ENCODE results near the gene TMEM139. TPM values are rescaled to one million over a fixed set of nuclear protein-coding genes. Genes with fewer than 3 reads are reported as not detected.
"Not testable (repeated sequence)": the region's sequence is repeated elsewhere in the genome, so short reads cannot be mapped to it uniquely, and the experiment has no call there.

TMEM139 gene
- total RNA-seq, 1 donor from 2014 or later, result 0.42 TPM

GRCh38 chr7:143287339-143287934 lies 2.7 kb downstream of the TMEM139 start:
- peak overlapping the region; percentile 85 for H3K27ac Mint-ChIP-seq
- no peak for DNase-seq
- intact Hi-C loops (cut with micrococcal nuclease), result no loop called here
- peaks cover 54% of the 10 kb centered on the region for H3K4me1 Mint-ChIP-seq
- peaks cover 8% of the 10 kb centered on the region for H3K9me3 Mint-ChIP-seq
- no peaks in the 10 kb centered on the region for H3K27me3 Mint-ChIP-seq
- peak overlapping the region; percentile 97 for H3K4me3 Mint-ChIP-seq
- peaks cover 34% of the 10 kb centered on the region for H3K36me3 Mint-ChIP-seq (ENCODE audit: low read depth)

- Mint-ChIP-seq H3K27me3 (no peaks in the 10 kb centered on the region), H3K27ac (peak within 1 kb of the TSS; percentile 95), H3K36me3 (ENCODE audit: low read depth) (peaks cover 40% of the 10 kb centered on the region), H3K9me3 (peaks cover 8% of the 10 kb centered on the region), H3K4me1 (peaks cover 54% of the 10 kb centered on the region), H3K4me3 (peak within 1 kb of the TSS; percentile 97)
- intact Hi-C loops (cut with micrococcal nuclease), result loop anchor here (1.0 to 2.0 kb wide), 4 partner anchors 25 to 479 kb away; partner anchors contain the start of gene GSTK1
- DNase-seq, result peak; percentile 100
Measured at GRCh38 chr7:143287935-143288826, 3.4 kb downstream of the TMEM139 start, which contains the start of gene CASP2. TSS of gene CASP2 (plus strand) at chr7:143288351. CDS start at chr7:143288456, 105 bp downstream.

GRCh38 chr7:143288836-143289235 lies 4.1 kb downstream of the TMEM139 start:
- Mint-ChIP-seq H3K4me3 (peak overlapping the region; percentile 97), H3K36me3 (ENCODE audit: low read depth) (peaks cover 46% of the 10 kb centered on the region), H3K27me3 (no peaks in the 10 kb centered on the region), H3K4me1 (peaks cover 49% of the 10 kb centered on the region), H3K27ac (peak overlapping the region; percentile 95), H3K9me3 (peaks cover 8% of the 10 kb centered on the region)
- DNase-seq, result peak; percentile 72
- intact Hi-C loops (cut with micrococcal nuclease), result loop anchor here (1.0 to 2.0 kb wide), 5 partner anchors 26 to 480 kb away; partner anchors contain the start of gene GSTK1

GRCh38 chr7:143289421-143289820 lies 4.7 kb downstream of the TMEM139 start:
- Mint-ChIP-seq H3K4me3 (peak overlapping the region; percentile 97), H3K27ac (peak overlapping the region; percentile 95), H3K9me3 (peaks cover 8% of the 10 kb centered on the region), H3K4me1 (peaks cover 49% of the 10 kb centered on the region), H3K27me3 (no peaks in the 10 kb centered on the region), H3K36me3 (ENCODE audit: low read depth) (peaks cover 52% of the 10 kb centered on the region)
- DNase-seq, result no peak
- intact Hi-C loops (cut with micrococcal nuclease), result loop anchor here (1.0 to 2.0 kb wide), 2 partner anchors 91 to 481 kb away; no protein-coding TSS in a partner anchor

- not testable (repeated sequence) for H3K27me3 Mint-ChIP-seq, H3K9me3 Mint-ChIP-seq, DNase-seq
- Mint-ChIP-seq H3K4me1 (peaks cover 51% of the 10 kb centered on the region), H3K27ac (peak overlapping the region; percentile 95), H3K4me3 (peak overlapping the region; percentile 97), H3K36me3 (ENCODE audit: low read depth) (peaks cover 57% of the 10 kb centered on the region)
- intact Hi-C loops (cut with micrococcal nuclease), result loop anchor here (1.0 to 2.0 kb wide), 3 partner anchors 15 to 481 kb away; no protein-coding TSS in a partner anchor
Measured at GRCh38 chr7:143289888-143290287, 5.1 kb downstream of the TMEM139 start.

GRCh38 chr7:143290293-143290692 lies 5.5 kb downstream of the TMEM139 start:
- no peak for DNase-seq
- H3K27ac Mint-ChIP-seq, result peak overlapping the region; percentile 95
- peak overlapping the region; percentile 97 for H3K4me3 Mint-ChIP-seq
- no peaks in the 10 kb centered on the region for H3K27me3 Mint-ChIP-seq
- intact Hi-C loops (cut with micrococcal nuclease), result loop anchor here (2.0 kb wide), 1 partner anchor 15 kb away; no protein-coding TSS in a partner anchor
- H3K4me1 Mint-ChIP-seq, result peaks cover 54% of the 10 kb centered on the region
- peaks cover 61% of the 10 kb centered on the region for H3K36me3 Mint-ChIP-seq (ENCODE audit: low read depth)
- peaks cover 8% of the 10 kb centered on the region for H3K9me3 Mint-ChIP-seq

GRCh38 chr7:143292876-143293275 lies 8.1 kb downstream of the TMEM139 start:
- H3K27ac Mint-ChIP-seq, result no peak overlapping the region
- peaks cover 65% of the 10 kb centered on the region for H3K4me1 Mint-ChIP-seq
- H3K36me3 Mint-ChIP-seq (ENCODE audit: low read depth), result peaks cover 78% of the 10 kb centered on the region
- H3K27me3 Mint-ChIP-seq, result no peaks in the 10 kb centered on the region
- H3K4me3 Mint-ChIP-seq, result no peak overlapping the region
- no peak for DNase-seq
- peaks cover 1% of the 10 kb centered on the region for H3K9me3 Mint-ChIP-seq
- intact Hi-C loops (cut with micrococcal nuclease), result no loop called here

- H3K4me3 Mint-ChIP-seq, result peak overlapping the region; percentile 22
- intact Hi-C loops (cut with micrococcal nuclease), result no loop called here
- no peaks in the 10 kb centered on the region for H3K27me3 Mint-ChIP-seq
- DNase-seq, result no peak
- H3K4me1 Mint-ChIP-seq, result peaks cover 68% of the 10 kb centered on the region
- peak overlapping the region; percentile 50 for H3K27ac Mint-ChIP-seq
- H3K36me3 Mint-ChIP-seq (ENCODE audit: low read depth), result peaks cover 88% of the 10 kb centered on the region
- no peaks in the 10 kb centered on the region for H3K9me3 Mint-ChIP-seq
Measured at GRCh38 chr7:143295870-143296269, 11.1 kb downstream of the TMEM139 start.

GRCh38 chr7:143296686-143297085 lies 11.9 kb downstream of the TMEM139 start:
- intact Hi-C loops (cut with micrococcal nuclease), result no loop called here
- H3K27me3 Mint-ChIP-seq, result no peaks in the 10 kb centered on the region
- DNase-seq, result no peak
- H3K27ac Mint-ChIP-seq, result no peak overlapping the region
- peaks cover 88% of the 10 kb centered on the region for H3K36me3 Mint-ChIP-seq (ENCODE audit: low read depth)
- peaks cover 66% of the 10 kb centered on the region for H3K4me1 Mint-ChIP-seq
- H3K9me3 Mint-ChIP-seq, result no peaks in the 10 kb centered on the region
- no peak overlapping the region for H3K4me3 Mint-ChIP-seq

- Mint-ChIP-seq H3K36me3 (ENCODE audit: low read depth) (peaks cover 89% of the 10 kb centered on the region), H3K27me3 (no peaks in the 10 kb centered on the region), H3K27ac (no peak overlapping the region), H3K4me3 (no peak overlapping the region), H3K9me3 (no peaks in the 10 kb centered on the region), H3K4me1 (peaks cover 65% of the 10 kb centered on the region)
- DNase-seq, result no peak
- intact Hi-C loops (cut with micrococcal nuclease), result no loop called here
Measured at GRCh38 chr7:143299346-143299745, 14.6 kb downstream of the TMEM139 start.

GRCh38 chr7:143299840-143300239 lies 15.1 kb downstream of the TMEM139 start:
- DNase-seq, result peak; percentile 90
- intact Hi-C loops (cut with micrococcal nuclease), result loop anchor here (1.0 to 10.0 kb wide), 4 partner anchors 35 to 295 kb away; no protein-coding TSS in a partner anchor
- Mint-ChIP-seq H3K9me3 (no peaks in the 10 kb centered on the region), H3K36me3 (ENCODE audit: low read depth) (peaks cover 89% of the 10 kb centered on the region), H3K27me3 (no peaks in the 10 kb centered on the region), H3K27ac (no peak overlapping the region), H3K4me1 (peaks cover 65% of the 10 kb centered on the region), H3K4me3 (no peak overlapping the region)

GRCh38 chr7:143300959-143301935 lies 16.5 kb downstream of the TMEM139 start:
- Mint-ChIP-seq H3K27me3 (no peaks in the 10 kb centered on the region), H3K4me1 (peaks cover 62% of the 10 kb centered on the region), H3K9me3 (no peaks in the 10 kb centered on the region), H3K36me3 (ENCODE audit: low read depth) (peaks cover 87% of the 10 kb centered on the region), H3K4me3 (no peak overlapping the region), H3K27ac (no peak overlapping the region)
- intact Hi-C loops (cut with micrococcal nuclease), result loop anchor here (1.0 to 10.0 kb wide), 4 partner anchors 36 to 296 kb away; no protein-coding TSS in a partner anchor
- no peak for DNase-seq

- no peak overlapping the region for H3K27ac Mint-ChIP-seq
- no peaks in the 10 kb centered on the region for H3K9me3 Mint-ChIP-seq
- no peak overlapping the region for H3K4me3 Mint-ChIP-seq
- no peak for DNase-seq
- intact Hi-C loops (cut with micrococcal nuclease), result loop anchor here (2.0 to 10.0 kb wide), 3 partner anchors 13 to 299 kb away; no protein-coding TSS in a partner anchor
- peaks cover 67% of the 10 kb centered on the region for H3K4me1 Mint-ChIP-seq
- H3K36me3 Mint-ChIP-seq (ENCODE audit: low read depth), result peaks cover 92% of the 10 kb centered on the region
- no peaks in the 10 kb centered on the region for H3K27me3 Mint-ChIP-seq
Measured at GRCh38 chr7:143303733-143304132, 19.0 kb downstream of the TMEM139 start.
